Posterior vena cava (tissue), 2 donors: ENCODE measurements around the gene PXDN. TPM values are rescaled to one million over a fixed set of nuclear protein-coding genes. Genes with fewer than 3 reads are reported as not detected.
"Not testable (repeated sequence)": the region's sequence is repeated elsewhere in the genome, so short reads cannot be mapped to it uniquely, and the experiment has no call there.

Experiments
- DNase-seq: peaks from one replicate; pipeline ENCODE4 v3.0.0-alpha.2; 2020; ENCODE audit warnings: low spot score
- intact Hi-C, 2 donors: fragments of 100-400 bp; cut with DNase I; formaldehyde crosslinking; loops; one replicate each; pipeline versions ENCODE4 v1.14.1 to v1.14.2; 2022 to 2023
- total RNA-seq, 2 donors: library from RNA; stranded (reverse); fragmentation: NEBNext Ultra II Directional; extraction: Animal tissue kit (Norgen Biotek cat#: 25700); gene quantifications; one replicate each; pipeline ENCODE4 v1.2.1, GENCODE V29; 2021
- donor health status: DM: yes; HTN: yes; CAD: no.
- donor health status: DM: yes; HTN: yes; CAD: no.

Gene PXDN
- total RNA-seq, 2 donors from 2014 or later = 75.3 to 85.8 TPM

GRCh38 chr2:1777156-1777555 lies 32.8 kb upstream of the PXDN start:
- DNase-seq = peak; percentile 29
- intact Hi-C loops = no loop called here

- intact Hi-C loops = no loop called here
- peak; percentile 58 for DNase-seq
Observed at GRCh38 chr2:1775511-1776035, 31.3 kb upstream of the PXDN start.

GRCh38 chr2:1774929-1775328 lies 30.6 kb upstream of the PXDN start:
- intact Hi-C loops = no loop called here
- peak; percentile 55 for DNase-seq

GRCh38 chr2:1773883-1774282 lies 29.6 kb upstream of the PXDN start:
- intact Hi-C loops = no loop called here
- no peak for DNase-seq

- DNase-seq = peak; percentile 20
- intact Hi-C loops = no loop called here
Observed at GRCh38 chr2:1772471-1773267, 28.4 kb upstream of the PXDN start.

- peak; percentile 58 for DNase-seq
- intact Hi-C loops = no loop called here
Observed at GRCh38 chr2:1771626-1772280, 27.4 kb upstream of the PXDN start.

- intact Hi-C loops = no loop called here
- DNase-seq = peak; percentile 62
Observed at GRCh38 chr2:1770566-1771380, 26.5 kb upstream of the PXDN start.

GRCh38 chr2:1769703-1770422 lies 25.5 kb upstream of the PXDN start:
- peak; percentile 80 for DNase-seq
- intact Hi-C loops = no loop called here

GRCh38 chr2:1767939-1768691 lies 23.8 kb upstream of the PXDN start:
- intact Hi-C loops = no loop called here
- peak; percentile 51 for DNase-seq

GRCh38 chr2:1766851-1767811 lies 22.8 kb upstream of the PXDN start:
- DNase-seq = peak; percentile 74
- intact Hi-C loops = no loop called here

- intact Hi-C loops = no loop called here
- peak; percentile 37 for DNase-seq
Observed at GRCh38 chr2:1766425-1766824, 22.1 kb upstream of the PXDN start.

- DNase-seq, intact Hi-C loops: not testable (repeated sequence)
Observed at GRCh38 chr2:1765201-1765600, 20.9 kb upstream of the PXDN start.

GRCh38 chr2:1759611-1759930 lies 15.3 kb upstream of the PXDN start:
- no peak for DNase-seq
- intact Hi-C loops = no loop called here

- DNase-seq = peak; percentile 70
- intact Hi-C loops = no loop called here
Observed at GRCh38 chr2:1758774-1759610, 14.7 kb upstream of the PXDN start.

GRCh38 chr2:1758171-1758570 lies 13.9 kb upstream of the PXDN start:
- peak; percentile 32 for DNase-seq
- intact Hi-C loops = no loop called here

- DNase-seq = peak; percentile 58
- intact Hi-C loops = no loop called here
Observed at GRCh38 chr2:1757567-1757966, 13.3 kb upstream of the PXDN start.

GRCh38 chr2:1757146-1757545 lies 12.8 kb upstream of the PXDN start:
- intact Hi-C loops = not testable (repeated sequence)
- peak; percentile 17 for DNase-seq
